Measurements from ENCODE around the gene FAM240B.

Gene FAM240B

DNA sequence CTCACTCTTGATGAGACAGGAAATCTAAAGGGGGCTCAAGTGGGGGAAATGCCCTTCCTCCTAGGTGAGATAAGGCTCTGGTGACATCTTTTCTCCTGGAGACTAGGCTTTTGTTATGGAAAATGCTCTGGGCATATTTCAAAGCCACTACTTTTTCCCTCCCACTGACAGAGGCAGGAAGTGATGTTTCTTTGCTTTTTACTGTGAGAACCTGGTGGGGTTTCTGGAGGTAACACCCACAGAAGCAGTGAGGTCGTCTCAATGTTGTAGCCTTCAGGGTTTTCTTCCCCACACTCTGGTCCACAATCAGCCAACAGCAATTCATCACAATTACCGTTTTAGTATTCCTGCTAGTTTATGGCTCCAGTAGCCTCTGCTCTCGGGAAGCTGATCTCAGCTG, 41.4 kb upstream of the FAM240B start:
- TF ChIP-seq SIN3A (IDR thresholded peaks at IDR 0.05; ENCODE audit: borderline replicate concordance, insufficient read depth, low read length), result no peak
- TF ChIP-seq POLR2AphosphoS5 (IDR thresholded peaks at IDR 0.05; ENCODE audit: low read depth, low read length), result no peak
- no peak for TF ChIP-seq TAF1 (IDR thresholded peaks at IDR 0.05; ENCODE audit: borderline replicate concordance, insufficient read depth, low read length)
- TF ChIP-seq, protein P1, sequence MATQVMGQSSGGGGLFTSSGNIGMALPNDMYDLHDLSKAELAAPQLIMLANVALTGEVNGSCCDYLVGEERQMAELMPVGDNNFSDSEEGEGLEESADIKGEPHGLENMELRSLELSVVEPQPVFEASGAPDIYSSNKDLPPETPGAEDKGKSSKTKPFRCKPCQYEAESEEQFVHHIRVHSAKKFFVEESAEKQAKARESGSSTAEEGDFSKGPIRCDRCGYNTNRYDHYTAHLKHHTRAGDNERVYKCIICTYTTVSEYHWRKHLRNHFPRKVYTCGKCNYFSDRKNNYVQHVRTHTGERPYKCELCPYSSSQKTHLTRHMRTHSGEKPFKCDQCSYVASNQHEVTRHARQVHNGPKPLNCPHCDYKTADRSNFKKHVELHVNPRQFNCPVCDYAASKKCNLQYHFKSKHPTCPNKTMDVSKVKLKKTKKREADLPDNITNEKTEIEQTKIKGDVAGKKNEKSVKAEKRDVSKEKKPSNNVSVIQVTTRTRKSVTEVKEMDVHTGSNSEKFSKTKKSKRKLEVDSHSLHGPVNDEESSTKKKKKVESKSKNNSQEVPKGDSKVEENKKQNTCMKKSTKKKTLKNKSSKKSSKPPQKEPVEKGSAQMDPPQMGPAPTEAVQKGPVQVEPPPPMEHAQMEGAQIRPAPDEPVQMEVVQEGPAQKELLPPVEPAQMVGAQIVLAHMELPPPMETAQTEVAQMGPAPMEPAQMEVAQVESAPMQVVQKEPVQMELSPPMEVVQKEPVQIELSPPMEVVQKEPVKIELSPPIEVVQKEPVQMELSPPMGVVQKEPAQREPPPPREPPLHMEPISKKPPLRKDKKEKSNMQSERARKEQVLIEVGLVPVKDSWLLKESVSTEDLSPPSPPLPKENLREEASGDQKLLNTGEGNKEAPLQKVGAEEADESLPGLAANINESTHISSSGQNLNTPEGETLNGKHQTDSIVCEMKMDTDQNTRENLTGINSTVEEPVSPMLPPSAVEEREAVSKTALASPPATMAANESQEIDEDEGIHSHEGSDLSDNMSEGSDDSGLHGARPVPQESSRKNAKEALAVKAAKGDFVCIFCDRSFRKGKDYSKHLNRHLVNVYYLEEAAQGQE (IDR thresholded peaks at IDR 0.05; ENCODE audit: insufficient read depth in 1 of 2, low read depth in 2 of 2, low read length in 2 of 2), result no peak
- TF ChIP-seq FOXP2 (optimal IDR thresholded peaks at IDR 0.05; ENCODE audit: borderline replicate concordance, extremely low read depth, extremely low read length, insufficient read depth), result no peak

DNA sequence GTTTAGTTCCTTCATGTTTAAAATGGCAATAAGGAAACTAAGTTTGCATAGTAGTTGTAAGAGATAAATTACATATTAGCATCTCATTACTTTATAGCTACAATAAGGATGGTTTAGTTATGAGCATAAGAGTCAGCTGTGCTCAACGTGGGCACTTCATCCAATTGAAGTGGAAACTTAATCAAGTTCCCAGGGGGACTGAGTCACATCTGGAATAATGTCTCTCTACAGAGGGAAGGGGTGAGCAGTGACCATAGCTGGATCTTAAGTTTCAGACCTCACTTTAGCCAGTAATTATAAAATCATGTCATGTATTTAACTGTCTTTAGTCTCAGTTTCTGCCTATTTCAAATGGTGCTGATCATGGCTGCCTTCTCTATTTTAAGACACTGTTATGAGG, 36.8 kb upstream of the FAM240B start:
- TF ChIP-seq POLR2AphosphoS5 (IDR thresholded peaks at IDR 0.05; ENCODE audit: low read depth, low read length) (no peak), FOXP2 (optimal IDR thresholded peaks at IDR 0.05; ENCODE audit: borderline replicate concordance, extremely low read depth, extremely low read length, insufficient read depth) (no peak), TAF1 (IDR thresholded peaks at IDR 0.05; ENCODE audit: borderline replicate concordance, insufficient read depth, low read length) (no peak), SIN3A (IDR thresholded peaks at IDR 0.05; ENCODE audit: borderline replicate concordance, insufficient read depth, low read length) (no peak)
- TF ChIP-seq, protein P1 (IDR thresholded peaks at IDR 0.05; ENCODE audit: insufficient read depth in 1 of 2, low read depth in 2 of 2, low read length in 2 of 2), result no peak

DNA sequence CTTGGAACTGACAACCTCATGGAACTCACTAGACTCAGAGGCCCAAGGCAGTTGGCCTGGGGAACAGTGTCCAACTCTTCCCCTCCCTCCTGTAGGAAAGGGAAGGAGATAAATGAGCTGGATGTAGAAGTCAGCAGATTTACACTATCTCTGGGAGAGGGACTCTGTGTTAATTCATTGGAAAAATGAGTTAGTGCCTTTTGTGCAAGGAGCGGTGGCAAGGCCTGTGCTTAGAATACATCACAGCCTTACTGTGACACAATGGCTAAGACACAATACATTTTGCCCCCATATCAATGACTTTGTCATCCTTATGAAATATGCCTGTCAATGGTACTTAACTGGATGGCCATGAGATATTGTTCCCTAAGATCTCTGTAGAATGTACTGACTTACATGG, 28.0 kb upstream of the FAM240B start:
- TF ChIP-seq SIN3A (IDR thresholded peaks at IDR 0.05; ENCODE audit: borderline replicate concordance, insufficient read depth, low read length) (no peak), TAF1 (IDR thresholded peaks at IDR 0.05; ENCODE audit: borderline replicate concordance, insufficient read depth, low read length) (no peak), FOXP2 (optimal IDR thresholded peaks at IDR 0.05; ENCODE audit: borderline replicate concordance, extremely low read depth, extremely low read length, insufficient read depth) (no peak), POLR2AphosphoS5 (IDR thresholded peaks at IDR 0.05; ENCODE audit: low read depth, low read length) (no peak)
- TF ChIP-seq, protein P1 (IDR thresholded peaks at IDR 0.05; ENCODE audit: insufficient read depth in 1 of 2, low read depth in 2 of 2, low read length in 2 of 2), result no peak

DNA sequence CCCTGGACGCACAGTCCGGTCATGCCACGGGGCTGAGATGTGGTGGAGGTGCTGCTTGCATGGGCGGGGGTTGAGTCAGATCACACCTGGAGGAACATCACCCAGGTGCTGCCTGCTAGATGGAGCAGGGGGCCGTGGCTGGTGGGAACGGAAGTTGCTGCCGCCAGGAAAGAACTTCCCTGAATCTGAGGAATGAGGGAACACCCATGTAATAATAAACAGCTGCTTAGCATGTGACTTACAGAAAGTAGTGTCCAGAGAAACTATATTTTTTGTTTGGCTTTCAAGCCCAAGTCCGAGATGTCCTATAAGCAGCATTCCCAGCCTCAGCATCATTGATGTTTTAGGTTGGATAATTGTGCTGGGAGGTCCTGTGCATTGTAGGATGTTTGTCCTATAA, 27.1 kb upstream of the FAM240B start:
- no peak for TF ChIP-seq POLR2AphosphoS5 (IDR thresholded peaks at IDR 0.05; ENCODE audit: low read depth, low read length)
- no peak for TF ChIP-seq FOXP2 (optimal IDR thresholded peaks at IDR 0.05; ENCODE audit: borderline replicate concordance, extremely low read depth, extremely low read length, insufficient read depth)
- no peak for TF ChIP-seq SIN3A (IDR thresholded peaks at IDR 0.05; ENCODE audit: borderline replicate concordance, insufficient read depth, low read length)
- TF ChIP-seq, protein P1 (IDR thresholded peaks at IDR 0.05; ENCODE audit: insufficient read depth in 1 of 2, low read depth in 2 of 2, low read length in 2 of 2), result no peak
- TF ChIP-seq TAF1 (IDR thresholded peaks at IDR 0.05; ENCODE audit: borderline replicate concordance, insufficient read depth, low read length), result no peak

DNA sequence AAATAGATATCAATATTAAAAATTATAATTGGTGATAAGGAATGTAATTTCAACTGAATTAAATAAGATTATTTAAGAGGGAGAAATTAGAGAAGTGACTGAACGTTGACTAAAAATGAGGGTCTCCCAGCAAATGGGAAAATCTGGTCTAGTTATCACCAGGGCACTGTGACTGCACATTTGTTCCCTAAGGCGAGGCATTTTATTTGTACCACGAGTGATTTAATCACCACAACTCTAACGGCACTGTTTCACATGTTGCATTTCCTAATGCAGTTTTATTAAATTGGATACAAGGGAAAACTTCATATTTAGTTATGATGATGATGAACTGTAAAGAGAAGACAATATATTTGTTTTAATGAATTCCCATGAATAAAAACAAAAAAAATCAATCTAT, 26.4 kb upstream of the FAM240B start:
- TF ChIP-seq FOXP2 (optimal IDR thresholded peaks at IDR 0.05; ENCODE audit: borderline replicate concordance, extremely low read depth, extremely low read length, insufficient read depth), result no peak
- TF ChIP-seq TAF1 (IDR thresholded peaks at IDR 0.05; ENCODE audit: borderline replicate concordance, insufficient read depth, low read length), result no peak
- TF ChIP-seq POLR2AphosphoS5 (IDR thresholded peaks at IDR 0.05; ENCODE audit: low read depth, low read length), result no peak
- TF ChIP-seq, protein P1 (IDR thresholded peaks at IDR 0.05; ENCODE audit: insufficient read depth in 1 of 2, low read depth in 2 of 2, low read length in 2 of 2), result no peak
- no peak for TF ChIP-seq SIN3A (IDR thresholded peaks at IDR 0.05; ENCODE audit: borderline replicate concordance, insufficient read depth, low read length)

Measured in PFSK-1 (cell line).